Mesendoderm (in vitro differentiated cells): Measurements from ENCODE around the gene TTC12.

Experiments
- DNase-seq: peaks from one replicate; pipeline ENCODE4 v3.0.0; 2013
- H2AK5ac ChIP-seq: 2 replicates; pipeline ENCODE4 v1.6.1; 2013; ENCODE audit warnings: low read length, inconsistent platforms
- H2BK120ac ChIP-seq: 2 replicates; pipeline ENCODE4 v1.6.1; 2013; ENCODE audit warnings: low read depth, mild to moderate bottlenecking, low read length, moderate library complexity, mixed read lengths
- H2BK15ac ChIP-seq: replicated peaks from 2 replicates; pipeline ENCODE4 v1.6.1; 2013; ENCODE audit warnings: low read depth, mild to moderate bottlenecking, moderate library complexity
- H2BK5ac ChIP-seq: 2 replicates; pipeline ENCODE4 v1.6.1; 2013; ENCODE audit warnings: low read length, inconsistent platforms
- H3K18ac ChIP-seq: 2 replicates; pipeline ENCODE4 v1.6.1; 2013; ENCODE audit warnings: mild to moderate bottlenecking, low read length, mixed read lengths
- H3K23ac ChIP-seq: one replicate; pipeline ENCODE4 v1.6.1; 2013; ENCODE audit warnings: low read length
- H3K27ac ChIP-seq: 2 replicates; pipeline ENCODE4 v1.5.1; 2013; ENCODE audit warnings: low read depth, mild to moderate bottlenecking, inconsistent platforms, low read length, moderate library complexity
- H3K27me3 ChIP-seq: 2 replicates; pipeline ENCODE4 v1.6.1; 2013; ENCODE audit warnings: low read length, control low read depth, mild to moderate bottlenecking, inconsistent platforms; ENCODE audit not compliant: insufficient read depth, poor library complexity
- H3K36me3 ChIP-seq: 2 replicates; pipeline ENCODE4 v1.6.1; 2013; ENCODE audit warnings: low read length, inconsistent platforms; ENCODE audit not compliant: control insufficient read depth, insufficient read depth
- H3K4ac ChIP-seq: one replicate; pipeline ENCODE4 v1.6.1; 2013; ENCODE audit warnings: low read depth, mild to moderate bottlenecking, low read length, moderate library complexity
- H3K4me1 ChIP-seq: 2 replicates; pipeline ENCODE4 v1.6.1; 2013; ENCODE audit warnings: low read depth, low read length, inconsistent platforms; ENCODE audit not compliant: control insufficient read depth
- H3K4me2 ChIP-seq: 2 replicates; pipeline ENCODE4 v1.6.1; 2013; ENCODE audit warnings: low read length
- H3K4me3 ChIP-seq: 2 replicates; pipeline ENCODE4 v1.5.1; 2013; ENCODE audit warnings: mild to moderate bottlenecking, low read length
- H3K56ac ChIP-seq: one replicate; pipeline ENCODE4 v1.6.1; 2013; ENCODE audit warnings: low read length
- H3K79me1 ChIP-seq: 2 replicates; pipeline ENCODE4 v1.6.1; 2013; ENCODE audit warnings: low read length, inconsistent platforms
- H3K79me2 ChIP-seq: 2 replicates; pipeline ENCODE4 v1.6.1; 2013; ENCODE audit warnings: mild to moderate bottlenecking, low read length; ENCODE audit not compliant: control insufficient read depth, insufficient read depth
- H3K9ac ChIP-seq: 2 replicates; pipeline ENCODE4 v1.6.1; 2013; ENCODE audit warnings: low read length, inconsistent platforms
- H4K5ac ChIP-seq: one replicate; pipeline ENCODE4 v1.6.1; 2013; ENCODE audit warnings: low read length
- H4K8ac ChIP-seq: one replicate; pipeline ENCODE4 v1.6.1; 2013; ENCODE audit warnings: low read depth, mild to moderate bottlenecking, control low read depth, low read length, moderate library complexity
- WGBS: extraction: QIAGEN DNeasy Blood & Tissue Kit; methylation state at CpG from one replicate; pipeline ENCODE4 v1.1.7; 2013; ENCODE audit warnings: low lambda C conversion rate, missing lambda C conversion rate; ENCODE audit not compliant: insufficient coverage; ENCODE audit errors: extremely low coverage; 5-methylcytosine and 5-hydroxymethylcytosine counted together

Gene TTC12

DNA sequence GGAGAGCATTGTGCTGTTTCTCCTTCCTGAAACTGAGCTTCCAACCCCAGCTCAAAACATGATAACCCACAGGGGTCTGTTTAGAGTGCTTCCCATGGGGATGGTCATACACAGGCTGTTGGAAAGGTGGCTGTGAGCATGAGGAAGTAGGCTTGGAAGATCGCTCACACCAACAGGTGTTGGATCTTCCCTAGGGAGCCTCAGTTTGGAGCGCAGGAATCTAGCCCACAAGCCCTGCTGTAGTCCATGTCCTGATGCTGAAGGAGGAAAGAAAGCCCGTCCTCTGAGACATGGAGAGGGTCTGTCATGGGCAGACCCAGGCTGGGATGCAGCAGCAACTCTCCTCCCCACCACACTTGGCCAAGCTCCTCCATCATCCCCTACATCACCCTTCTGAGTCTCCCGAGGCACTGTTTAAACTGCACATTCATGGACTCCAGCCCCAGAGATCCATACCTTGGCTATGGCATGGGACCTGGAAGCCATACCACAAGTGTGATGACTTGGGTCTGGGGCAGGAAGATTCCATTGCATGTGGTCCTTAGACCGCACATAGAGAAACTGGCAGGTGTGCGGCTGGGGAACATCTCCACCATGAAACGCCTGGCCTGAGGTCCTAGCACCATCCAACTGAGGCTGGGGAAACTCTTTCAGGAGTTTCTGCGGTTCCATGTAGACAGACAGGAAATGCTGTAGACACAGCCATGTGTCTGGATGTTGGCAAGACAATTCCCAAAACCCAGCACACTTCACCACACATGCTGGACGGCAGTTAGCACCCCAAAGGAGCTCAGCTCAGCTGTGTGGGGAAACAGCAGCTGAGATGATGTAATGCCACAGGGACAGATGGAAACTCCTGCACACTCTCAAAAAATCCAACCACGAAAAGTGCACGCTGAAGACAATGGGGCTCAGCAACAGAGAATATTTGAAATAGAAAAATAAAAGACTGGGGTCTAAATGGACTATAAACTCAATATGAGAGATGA is 27.6 kb upstream of the TTC12 start:
- no peak overlapping the region for H3K27ac ChIP-seq
- no peak overlapping the region for H2AK5ac ChIP-seq
- H3K79me2 ChIP-seq, result no peaks in the 10 kb centered on the region
- H2BK5ac ChIP-seq, result no peak overlapping the region
- no CpG with 5 or more reads among the region's 11 CpGs for WGBS
- no peak for DNase-seq
- no peak overlapping the region for H2BK15ac ChIP-seq
- H3K4me1 ChIP-seq, result no peaks in the 10 kb centered on the region
- H3K4ac ChIP-seq, result no peak overlapping the region
- no peak overlapping the region for H3K18ac ChIP-seq
- H3K4me3 ChIP-seq, result no peak overlapping the region
- H3K23ac ChIP-seq, result no peak overlapping the region
- H3K56ac ChIP-seq, result no peak overlapping the region
- H4K8ac ChIP-seq, result no peak overlapping the region
- no peaks in the 10 kb centered on the region for H3K36me3 ChIP-seq
- H2BK120ac ChIP-seq, result no peak overlapping the region
- H4K5ac ChIP-seq, result no peak overlapping the region
- H3K79me1 ChIP-seq, result no peaks in the 10 kb centered on the region
- no peak overlapping the region for H3K9ac ChIP-seq
- H3K27me3 ChIP-seq, result no peaks in the 10 kb centered on the region
- H3K4me2 ChIP-seq, result no peak overlapping the region

DNA sequence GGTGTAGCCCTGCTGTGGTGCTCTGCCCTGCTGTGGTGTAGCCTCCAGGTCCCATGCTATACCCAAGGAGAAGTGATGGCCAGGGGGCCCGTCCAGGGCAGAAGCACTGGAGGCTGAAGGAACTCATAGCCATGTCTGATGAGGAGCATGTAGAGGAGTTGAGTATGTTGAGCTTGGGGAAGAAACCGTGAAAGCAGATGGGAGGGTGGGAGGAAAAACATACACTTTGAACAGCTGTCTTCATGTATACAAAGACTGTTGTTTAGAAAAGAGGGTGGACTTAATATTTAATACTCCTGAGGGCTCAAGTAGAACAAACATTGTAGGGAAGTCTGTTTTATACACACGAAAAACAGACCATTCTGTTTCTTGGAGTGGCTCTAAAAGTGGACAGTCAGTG is 26.6 kb upstream of the TTC12 start:
- no peak overlapping the region for H2BK15ac ChIP-seq
- no peak overlapping the region for H4K5ac ChIP-seq
- no peak overlapping the region for H3K56ac ChIP-seq
- H3K18ac ChIP-seq, result no peak overlapping the region
- no peak overlapping the region for H3K23ac ChIP-seq
- no peaks in the 10 kb centered on the region for H3K79me2 ChIP-seq
- no peak overlapping the region for H3K27ac ChIP-seq
- H3K9ac ChIP-seq, result no peak overlapping the region
- no peak overlapping the region for H2AK5ac ChIP-seq
- H2BK120ac ChIP-seq, result no peak overlapping the region
- H3K4me1 ChIP-seq, result no peaks in the 10 kb centered on the region
- H2BK5ac ChIP-seq, result no peak overlapping the region
- H3K4ac ChIP-seq, result no peak overlapping the region
- H3K4me2 ChIP-seq, result no peak overlapping the region
- no peaks in the 10 kb centered on the region for H3K27me3 ChIP-seq
- no peak overlapping the region for H4K8ac ChIP-seq
- WGBS, result no CpG with 5 or more reads among the region's 3 CpGs
- no peak overlapping the region for H3K4me3 ChIP-seq
- no peaks in the 10 kb centered on the region for H3K79me1 ChIP-seq
- H3K36me3 ChIP-seq, result no peaks in the 10 kb centered on the region
- DNase-seq, result no peak

DNA sequence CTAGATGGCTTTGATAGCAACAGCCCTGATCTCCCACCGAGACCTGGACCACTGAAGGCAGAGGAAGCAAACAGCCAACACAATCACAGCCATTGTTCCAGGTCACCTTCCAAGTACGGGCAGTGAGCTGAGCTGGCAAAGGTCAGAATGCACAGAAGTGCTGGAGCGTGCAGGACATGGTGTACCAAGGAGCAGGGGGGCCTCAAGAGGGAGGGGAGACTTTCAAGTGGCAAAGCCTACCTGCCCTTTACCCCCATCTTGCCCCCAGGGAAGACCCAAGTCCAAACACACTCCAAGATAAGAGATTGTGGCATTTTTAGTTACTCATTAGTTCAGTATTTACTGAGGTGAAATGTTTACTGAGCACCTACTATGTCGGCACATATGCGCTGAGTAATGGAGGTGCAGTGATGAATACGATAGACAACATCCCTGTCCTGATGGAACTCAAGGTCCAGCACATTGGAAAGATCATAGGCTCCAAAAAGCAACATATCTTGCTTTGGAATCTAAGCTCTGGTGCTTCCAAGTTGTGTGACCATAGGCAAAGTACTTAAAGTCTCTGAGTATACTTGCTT is 26.0 kb upstream of the TTC12 start:
- Histone ChIP-seq H3K4me2 (no peak overlapping the region), H3K79me1 (no peaks in the 10 kb centered on the region), H4K5ac (no peak overlapping the region), H3K4me3 (no peak overlapping the region), H3K18ac (no peak overlapping the region), H3K36me3 (no peaks in the 10 kb centered on the region), H3K56ac (no peak overlapping the region), H3K27me3 (no peaks in the 10 kb centered on the region), H2BK15ac (no peak overlapping the region), H3K9ac (no peak overlapping the region), H3K27ac (no peak overlapping the region), H3K23ac (no peak overlapping the region), H2BK5ac (no peak overlapping the region), H4K8ac (no peak overlapping the region), H2BK120ac (no peak overlapping the region), H2AK5ac (no peak overlapping the region), H3K79me2 (no peaks in the 10 kb centered on the region), H3K4ac (no peak overlapping the region), H3K4me1 (no peaks in the 10 kb centered on the region)
- WGBS, result no CpG with 5 or more reads among the region's 6 CpGs
- no peak for DNase-seq

DNA sequence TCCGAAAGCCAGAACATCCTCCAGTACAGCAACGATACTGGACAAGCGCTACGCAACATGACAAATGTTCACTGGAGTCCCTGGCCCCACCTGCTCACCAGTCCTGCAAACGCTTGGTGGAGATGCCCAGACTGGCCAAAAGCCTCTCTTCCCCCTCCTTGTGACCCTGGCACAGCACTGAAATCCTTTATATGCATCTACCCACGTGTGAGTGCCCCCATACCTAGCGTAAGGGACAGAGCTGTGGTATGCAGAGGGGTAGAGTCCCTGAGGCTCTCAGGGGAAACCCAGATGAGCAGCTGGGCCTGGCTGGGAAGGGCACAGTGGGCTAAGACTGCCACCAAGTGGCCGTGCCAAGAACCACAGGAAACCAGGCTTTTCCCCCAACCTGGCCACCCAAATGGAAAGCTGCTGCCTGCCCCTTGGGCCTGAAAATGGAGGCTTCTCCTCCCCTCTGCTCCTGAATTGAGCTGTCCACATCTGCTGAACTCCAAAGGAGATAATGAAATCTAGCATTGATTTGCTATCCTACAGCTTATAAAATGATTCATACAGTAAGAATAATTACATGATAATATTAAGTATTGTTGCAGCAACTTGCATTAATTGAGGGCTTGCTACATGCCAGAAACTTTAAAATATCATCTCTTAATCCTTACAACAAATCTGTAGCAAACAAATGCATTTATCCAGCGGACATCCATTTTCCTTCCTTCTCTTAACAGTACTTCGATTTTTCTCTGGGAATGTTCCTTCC is 24.8 kb upstream of the TTC12 start:
- Histone ChIP-seq H3K27me3 (no peaks in the 10 kb centered on the region), H3K4me3 (no peak overlapping the region), H3K9ac (no peak overlapping the region), H3K56ac (peak overlapping the region; percentile 45), H3K79me2 (no peaks in the 10 kb centered on the region), H3K18ac (no peak overlapping the region), H2BK120ac (no peak overlapping the region), H3K27ac (no peak overlapping the region), H4K5ac (no peak overlapping the region), H3K36me3 (no peaks in the 10 kb centered on the region), H3K4ac (no peak overlapping the region), H2AK5ac (no peak overlapping the region), H3K4me2 (no peak overlapping the region), H3K4me1 (no peaks in the 10 kb centered on the region), H3K23ac (no peak overlapping the region), H2BK15ac (no peak overlapping the region), H2BK5ac (no peak overlapping the region), H3K79me1 (no peaks in the 10 kb centered on the region), H4K8ac (no peak overlapping the region)
- no CpG with 5 or more reads among the region's 10 CpGs for WGBS
- peak; percentile 68 for DNase-seq

DNA sequence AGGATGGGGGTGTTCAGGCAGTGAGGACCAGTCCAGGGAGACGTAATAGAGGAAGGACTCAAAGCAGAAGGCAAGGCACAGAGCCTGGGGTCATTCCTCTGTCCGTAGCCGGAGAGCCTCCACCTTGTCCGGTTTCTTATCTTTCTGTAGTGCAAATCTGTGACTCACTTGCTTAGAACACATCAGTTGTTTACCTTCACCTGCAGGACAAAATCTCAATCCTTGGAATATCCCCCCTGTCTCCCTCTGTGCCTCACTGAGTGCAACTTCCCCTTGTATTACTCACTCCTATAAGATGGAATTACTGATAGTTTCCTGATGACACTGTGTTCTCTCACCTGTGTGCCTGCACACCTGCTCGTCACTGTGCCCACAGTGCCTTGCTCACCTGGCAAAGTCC is 20.4 kb upstream of the TTC12 start:
- Histone ChIP-seq H3K56ac (no peak overlapping the region), H3K9ac (no peak overlapping the region), H3K18ac (no peak overlapping the region), H3K4me1 (peaks cover 4% of the 10 kb centered on the region), H3K27me3 (no peaks in the 10 kb centered on the region), H3K27ac (no peak overlapping the region), H3K79me1 (no peaks in the 10 kb centered on the region), H3K4me2 (no peak overlapping the region), H4K5ac (no peak overlapping the region), H3K36me3 (no peaks in the 10 kb centered on the region), H3K79me2 (no peaks in the 10 kb centered on the region), H2BK15ac (no peak overlapping the region), H3K23ac (no peak overlapping the region), H2BK120ac (no peak overlapping the region), H2AK5ac (no peak overlapping the region), H4K8ac (no peak overlapping the region), H3K4me3 (no peak overlapping the region), H2BK5ac (no peak overlapping the region), H3K4ac (no peak overlapping the region)
- no peak for DNase-seq
- no CpG with 5 or more reads among the region's 5 CpGs for WGBS
